ENCODE results near the gene LGALS8. TPM values are rescaled to one million over a fixed set of nuclear protein-coding genes. Genes with fewer than 3 reads are reported as not detected.

LGALS8 gene
- total RNA-seq, 1 experiment from 2014 or later = 97.9 TPM

GRCh38 chr1:236589531-236589930 lies 65.7 kb downstream of the LGALS8 start:
- no peak for DNase-seq (ENCODE audit: low read depth)

DNA sequence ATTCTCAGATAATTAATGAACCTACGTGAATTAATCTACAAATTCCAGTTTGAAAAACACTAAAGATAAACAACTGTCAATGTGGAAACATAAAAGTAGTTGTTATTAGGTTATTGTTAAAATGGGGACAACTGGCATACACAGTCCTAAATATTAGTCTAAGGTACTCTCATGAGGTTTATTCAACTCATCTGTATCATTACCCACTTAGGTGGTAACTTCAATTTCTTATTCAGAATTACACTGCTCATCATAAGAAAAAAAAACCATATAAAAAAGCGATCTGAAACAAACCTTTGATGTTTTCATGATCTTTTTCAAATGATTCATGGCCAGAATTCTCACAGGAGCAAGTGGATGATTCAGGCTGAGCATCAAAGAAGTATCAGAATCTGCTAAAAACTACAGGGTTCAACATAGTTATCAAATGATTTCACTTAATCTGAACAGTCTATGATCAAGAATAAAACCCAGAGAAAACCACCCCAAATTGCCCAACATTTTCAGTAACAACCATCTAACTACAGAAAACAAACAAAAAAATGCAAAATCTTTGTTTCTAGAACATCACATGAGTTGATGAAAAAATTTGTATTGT lies 66.9 kb downstream of the LGALS8 start:
- DNase-seq (ENCODE audit: low read depth) = no peak

- no peak for DNase-seq (ENCODE audit: low read depth)
These were observed 78.4 kb downstream of the LGALS8 start for GRCh38 chr1:236602171-236602570.

Other genes starting within 250 kb of the LGALS8 start
- gene ERO1B, start 242.0 kb upstream of the LGALS8 start, total RNA-seq (2014; rRNA removed; shearing (Covaris generic)) = 2.9 and 7.9 TPM in 2 replicates
- gene EDARADD, start 129.7 kb upstream of the LGALS8 start, total RNA-seq (2014; rRNA removed; shearing (Covaris generic)) = 2.7 and 6.0 TPM in 2 replicates
- 68.0 and 77.3 TPM in 2 replicates for gene HEATR1, start 80.5 kb downstream of the LGALS8 start, total RNA-seq (2014; rRNA removed; shearing (Covaris generic))
- gene ACTN2, start 162.5 kb downstream of the LGALS8 start, total RNA-seq (2014; rRNA removed; shearing (Covaris generic)) = 0.34 and 1.7 TPM in 2 replicates

Data from Daoy (cell line).